Measurements from ENCODE around the gene CST3. TPM values are rescaled to one million over a fixed set of nuclear protein-coding genes. Genes with fewer than 3 reads are reported as not detected.
"Not testable (repeated sequence)": the region's sequence is repeated elsewhere in the genome, so short reads cannot be mapped to it uniquely, and the experiment has no call there.

CST3 gene
- total RNA-seq, 1 donor from 2014 or later = 284 TPM

- DNase-seq = peak; percentile 53
These were observed 4.4 kb upstream of the CST3 start for GRCh38 chr20:23641936-23642751.

- DNase-seq = no peak
These were observed 3.2 kb upstream of the CST3 start for GRCh38 chr20:23640671-23641667.

- DNase-seq = no peak
These were observed 2.4 kb upstream of the CST3 start for GRCh38 chr20:23640018-23640601.

- DNase-seq = no peak
These were observed 1.8 kb upstream of the CST3 start for GRCh38 chr20:23639490-23639958.

GRCh38 chr20:23638309-23638708 lies 554 bp upstream of the CST3 start:
- DNase-seq = no peak

GRCh38 chr20:23636908-23637281 lies 860 bp downstream of the CST3 start:
- no peak for DNase-seq

GRCh38 chr20:23636182-23636907 lies 1.4 kb downstream of the CST3 start:
- DNase-seq = peak; percentile 16

- DNase-seq = not testable (repeated sequence)
These were observed 2.0 kb downstream of the CST3 start for GRCh38 chr20:23635768-23636090.

GRCh38 chr20:23634985-23635767 lies 2.6 kb downstream of the CST3 start:
- DNase-seq = no peak

- DNase-seq = no peak
These were observed 3.5 kb downstream of the CST3 start for GRCh38 chr20:23634044-23634801.

- DNase-seq = no peak
These were observed 4.8 kb downstream of the CST3 start for GRCh38 chr20:23632711-23633573.

- DNase-seq = no peak
These were observed 5.6 kb downstream of the CST3 start for GRCh38 chr20:23631981-23632710.

- no peak for DNase-seq
These were observed 6.4 kb downstream of the CST3 start for GRCh38 chr20:23631226-23631822.

GRCh38 chr20:23630392-23630849 lies 7.3 kb downstream of the CST3 start:
- DNase-seq = no peak

- peak; percentile 48 for DNase-seq
These were observed 8.0 kb downstream of the CST3 start for GRCh38 chr20:23629542-23630391.

- peak; percentile 93 for DNase-seq
These were observed 8.7 kb downstream of the CST3 start for GRCh38 chr20:23629017-23629541.

- no peak for DNase-seq
These were observed 9.2 kb downstream of the CST3 start for GRCh38 chr20:23628402-23629016.
